Measurements from ENCODE around the gene POU2F1. TPM values are rescaled to one million over a fixed set of nuclear protein-coding genes. Genes with fewer than 3 reads are reported as not detected.
A peak's percentile ranks its signal among the peaks of the same experiment; 100 is the strongest.

Gene POU2F1
- total and polyA plus RNA-seq, 2 experiments from 2014 or later: 38.8 to 66.1 TPM

- H3K4me1 ChIP-seq (ENCODE audit: insufficient read depth): peaks cover 38% of the 10 kb centered on the region
- no peak for ATAC-seq
- H3K4me3 ChIP-seq: no peak overlapping the region
- H3K27me3 ChIP-seq (ENCODE audit: insufficient read depth): no peaks in the 10 kb centered on the region
- no peaks in the 10 kb centered on the region for H3F3A ChIP-seq (replicated peaks; ENCODE audit: low read depth)
- no peak overlapping the region for H3K4me3 Mint-ChIP-seq
- H3K79me2 ChIP-seq (replicated peaks; ENCODE audit: insufficient read depth): peaks cover 95% of the 10 kb centered on the region
- H3K36me3 ChIP-seq (ENCODE audit: insufficient read depth): no peaks in the 10 kb centered on the region
- no peaks in the 10 kb centered on the region for H3K27me3 Mint-ChIP-seq (ENCODE audit: insufficient read depth, low read depth, poor library complexity)
- TF ChIP-seq ZNF462 (CRISPR knock-in tag; IDR thresholded peaks at IDR 0.05): no peak
- DNase-seq (ENCODE audit: low spot score): no peak
- no peak overlapping the region for H2AFZ ChIP-seq
- peaks cover 5% of the 10 kb centered on the region; the same call in 1 of the 3 replicates for H3K36me3 Mint-ChIP-seq (ENCODE audit: low read depth)
- H3K9me3 Mint-ChIP-seq: no peaks in the 10 kb centered on the region
- H3K27ac ChIP-seq (ENCODE audit: low read depth): no peak overlapping the region
- peaks cover 38% of the 10 kb centered on the region for H4K20me1 ChIP-seq (replicated peaks; ENCODE audit: insufficient read depth)
- no peak overlapping the region for H3K27ac Mint-ChIP-seq
- no peaks in the 10 kb centered on the region for H3K9me2 ChIP-seq (ENCODE audit: insufficient read depth)
- no peak overlapping the region for H3K4me2 ChIP-seq
- peaks cover 34% of the 10 kb centered on the region for H3K4me1 Mint-ChIP-seq
Measured at GRCh38 chr1:167266965-167267364, 46.3 kb downstream of the POU2F1 start.

DNA sequence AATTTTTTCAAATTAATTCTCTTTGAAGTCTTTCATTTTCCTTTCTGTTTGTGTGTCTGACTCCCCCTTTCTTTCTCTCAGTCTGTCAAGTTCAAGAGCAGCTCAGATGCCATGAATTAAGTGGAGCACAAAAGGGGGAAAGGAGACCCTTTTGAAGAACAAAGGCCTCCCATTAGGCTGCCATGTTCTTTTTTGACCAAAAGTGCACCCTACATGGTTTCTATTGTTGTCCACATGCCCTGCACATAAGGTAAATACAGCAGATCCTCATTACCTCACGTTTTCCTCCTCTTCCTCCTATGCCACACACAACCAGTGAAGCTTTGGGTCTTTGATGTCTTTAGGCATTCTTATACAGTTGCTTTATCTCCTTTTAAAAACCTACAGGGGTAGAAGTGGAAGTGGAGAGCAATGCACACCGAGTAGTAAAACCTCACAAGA is 47.7 kb downstream of the POU2F1 start:
- no peaks in the 10 kb centered on the region for H3K27me3 Mint-ChIP-seq (ENCODE audit: insufficient read depth, low read depth, poor library complexity)
- H3K36me3 Mint-ChIP-seq (ENCODE audit: low read depth): peaks cover 5% of the 10 kb centered on the region; the same call in 1 of the 3 replicates
- H3K4me2 ChIP-seq: no peak overlapping the region
- peaks cover 95% of the 10 kb centered on the region for H3K79me2 ChIP-seq (replicated peaks; ENCODE audit: insufficient read depth)
- peaks cover 30% of the 10 kb centered on the region for H4K20me1 ChIP-seq (replicated peaks; ENCODE audit: insufficient read depth)
- ATAC-seq (peak; percentile 16; the same call in 2 of the 3 replicates), DNase-seq (ENCODE audit: low spot score) (no peak)
- H3K4me1 ChIP-seq (ENCODE audit: insufficient read depth): peaks cover 44% of the 10 kb centered on the region
- no peak overlapping the region for H3K4me3 ChIP-seq
- no peaks in the 10 kb centered on the region for H3K9me3 Mint-ChIP-seq
- H3K27ac ChIP-seq (ENCODE audit: low read depth): peak overlapping the region; percentile 15; the same call in 1 of the 2 replicates
- no peak overlapping the region for H3K4me3 Mint-ChIP-seq
- H3K9me2 ChIP-seq (ENCODE audit: insufficient read depth): no peaks in the 10 kb centered on the region
- H3K27me3 ChIP-seq (ENCODE audit: insufficient read depth): no peaks in the 10 kb centered on the region
- peak overlapping the region; percentile 90 for H3K27ac Mint-ChIP-seq
- no peaks in the 10 kb centered on the region for H3K36me3 ChIP-seq (ENCODE audit: insufficient read depth)
- H3F3A ChIP-seq (replicated peaks; ENCODE audit: low read depth): no peaks in the 10 kb centered on the region
- H3K4me1 Mint-ChIP-seq: peaks cover 46% of the 10 kb centered on the region
- H2AFZ ChIP-seq: no peak overlapping the region
- no peak for TF ChIP-seq ZNF331 (CRISPR knock-in tag; IDR thresholded peaks at IDR 0.05; ENCODE audit: low read depth)
- TF ChIP-seq NANOG (IDR thresholded peaks at IDR 0.05; ENCODE audit: borderline replicate concordance): no peak
- no peak for TF ChIP-seq ETS1 (IDR thresholded peaks at IDR 0.05)
- TF ChIP-seq REST (IDR thresholded peaks at IDR 0.05; ENCODE audit: unreplicated experiment): no peak
- TF ChIP-seq, protein P1, sequence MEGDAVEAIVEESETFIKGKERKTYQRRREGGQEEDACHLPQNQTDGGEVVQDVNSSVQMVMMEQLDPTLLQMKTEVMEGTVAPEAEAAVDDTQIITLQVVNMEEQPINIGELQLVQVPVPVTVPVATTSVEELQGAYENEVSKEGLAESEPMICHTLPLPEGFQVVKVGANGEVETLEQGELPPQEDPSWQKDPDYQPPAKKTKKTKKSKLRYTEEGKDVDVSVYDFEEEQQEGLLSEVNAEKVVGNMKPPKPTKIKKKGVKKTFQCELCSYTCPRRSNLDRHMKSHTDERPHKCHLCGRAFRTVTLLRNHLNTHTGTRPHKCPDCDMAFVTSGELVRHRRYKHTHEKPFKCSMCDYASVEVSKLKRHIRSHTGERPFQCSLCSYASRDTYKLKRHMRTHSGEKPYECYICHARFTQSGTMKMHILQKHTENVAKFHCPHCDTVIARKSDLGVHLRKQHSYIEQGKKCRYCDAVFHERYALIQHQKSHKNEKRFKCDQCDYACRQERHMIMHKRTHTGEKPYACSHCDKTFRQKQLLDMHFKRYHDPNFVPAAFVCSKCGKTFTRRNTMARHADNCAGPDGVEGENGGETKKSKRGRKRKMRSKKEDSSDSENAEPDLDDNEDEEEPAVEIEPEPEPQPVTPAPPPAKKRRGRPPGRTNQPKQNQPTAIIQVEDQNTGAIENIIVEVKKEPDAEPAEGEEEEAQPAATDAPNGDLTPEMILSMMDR (conservative IDR thresholded peaks at IDR 0.05; ENCODE audit: low read depth in 2 of 2): no peak
- TF ChIP-seq STAT1 (IDR thresholded peaks at IDR 0.05; ENCODE audit: unreplicated experiment): no peak
- TF ChIP-seq ZNF114 (CRISPR knock-in tag; IDR thresholded peaks at IDR 0.05): no peak
- TF ChIP-seq EZH2phosphoT487 (IDR thresholded peaks at IDR 0.05; ENCODE audit: unreplicated experiment): no peak
